HFFc6 (cell line): ENCODE results near the gene PDS5A. TPM values are rescaled to one million over a fixed set of nuclear protein-coding genes. Genes with fewer than 3 reads are reported as not detected.
A peak's percentile ranks its signal among the peaks of the same experiment; 100 is the strongest.
"Not testable (repeated sequence)": the region's sequence is repeated elsewhere in the genome, so short reads cannot be mapped to it uniquely, and the experiment has no call there.

Experiments
- DNase-seq: peaks from one replicate; pipeline ENCODE4 v3.0.0-alpha.2; 2018
- H3K27ac Mint-ChIP-seq: 2 replicates; pipeline ENCODE4 v1.8.0; 2020; ENCODE audit warnings: mild to moderate bottlenecking, mixed read lengths
- H3K27me3 Mint-ChIP-seq: 2 replicates; pipeline ENCODE4 v1.8.0; 2021; ENCODE audit warnings: mild to moderate bottlenecking, moderate library complexity, mixed read lengths; ENCODE audit not compliant: insufficient read depth
- H3K36me3 Mint-ChIP-seq: 2 replicates; pipeline ENCODE4 v1.8.0; 2021; ENCODE audit warnings: low read depth, mixed read lengths
- H3K4me1 Mint-ChIP-seq: 2 replicates; pipeline ENCODE4 v1.8.0; 2020; ENCODE audit warnings: low read depth, mixed read lengths
- H3K4me3 Mint-ChIP-seq: 2 replicates; pipeline ENCODE4 v1.8.0; 2020; ENCODE audit warnings: mild to moderate bottlenecking, moderate library complexity, mixed read lengths
- H3K9me3 Mint-ChIP-seq: 2 replicates; pipeline ENCODE4 v1.8.0; 2020; ENCODE audit warnings: mild to moderate bottlenecking, mixed read lengths
- CTCF ChIP-seq: fragments of 200-600 bp; sonication (generic); IDR thresholded peaks from 2 replicates; pipeline ENCODE4 v1.5.0; 2021; ENCODE audit warnings: antibody characterized with exemption, mild to moderate bottlenecking
- total RNA-seq, 6 experiments: library from RNA; stranded (reverse); fragmentation: NEBNext Ultra II Directional; extraction: Animal tissue kit (Norgen Biotek cat#: 25700); gene quantifications; 2 replicates in 1 of 6; 3 replicates in 5 of 6; pipeline ENCODE4 v1.2.3, GENCODE V29; 2021

Gene PDS5A
- total RNA-seq, 6 experiments from 2014 or later, result 41.0 to 49.8 (median 46.8) TPM

- no peak for DNase-seq
- Mint-ChIP-seq H3K36me3 (peaks cover 8% of the 10 kb centered on the region), H3K27ac (no peak overlapping the region), H3K4me1 (no peaks in the 10 kb centered on the region; the same call in 1 of the 2 replicates), H3K4me3 (no peak overlapping the region), H3K27me3 (peaks cover 7% of the 10 kb centered on the region; the same call in 1 of the 2 replicates), H3K9me3 (peaks cover 17% of the 10 kb centered on the region)
- TF ChIP-seq CTCF, result no peak
Measured at GRCh38 chr4:39814403-39815185, 163.1 kb downstream of the PDS5A start.

GRCh38 chr4:39813761-39814160 lies 163.9 kb downstream of the PDS5A start:
- H3K36me3 Mint-ChIP-seq, H3K4me1 Mint-ChIP-seq, H3K27me3 Mint-ChIP-seq, H3K27ac Mint-ChIP-seq, H3K4me3 Mint-ChIP-seq, DNase-seq: not testable (repeated sequence)
- H3K9me3 Mint-ChIP-seq, result peaks cover 17% of the 10 kb centered on the region

- H3K27ac Mint-ChIP-seq, DNase-seq, H3K36me3 Mint-ChIP-seq, H3K27me3 Mint-ChIP-seq, H3K4me3 Mint-ChIP-seq, H3K4me1 Mint-ChIP-seq: not testable (repeated sequence)
- H3K9me3 Mint-ChIP-seq, result peaks cover 17% of the 10 kb centered on the region
Measured at GRCh38 chr4:39813033-39813432, 164.7 kb downstream of the PDS5A start.

- Mint-ChIP-seq H3K4me3 (no peak overlapping the region; the same call in 1 of the 2 replicates), H3K36me3 (peaks cover 8% of the 10 kb centered on the region), H3K9me3 (peaks cover 17% of the 10 kb centered on the region), H3K4me1 (no peaks in the 10 kb centered on the region; the same call in 1 of the 2 replicates), H3K27ac (peak overlapping the region; percentile 46), H3K27me3 (peaks cover 7% of the 10 kb centered on the region; the same call in 1 of the 2 replicates)
- DNase-seq, result no peak
- no peak for TF ChIP-seq CTCF
Measured at GRCh38 chr4:39812500-39812899, 165.2 kb downstream of the PDS5A start.

GRCh38 chr4:39808231-39808749 lies 169.4 kb downstream of the PDS5A start:
- TF ChIP-seq CTCF, result no peak
- Mint-ChIP-seq H3K27ac (no peak overlapping the region), H3K4me1 (no peaks in the 10 kb centered on the region; the same call in 1 of the 2 replicates), H3K36me3 (peaks cover 8% of the 10 kb centered on the region), H3K9me3 (peaks cover 11% of the 10 kb centered on the region), H3K4me3 (no peak overlapping the region), H3K27me3 (peaks cover 7% of the 10 kb centered on the region; the same call in 1 of the 2 replicates)
- DNase-seq, result no peak

- Mint-ChIP-seq H3K36me3 (no peaks in the 10 kb centered on the region), H3K4me3 (no peak overlapping the region), H3K27me3 (peaks cover 2% of the 10 kb centered on the region), H3K4me1 (no peaks in the 10 kb centered on the region), H3K27ac (no peak overlapping the region), H3K9me3 (no peaks in the 10 kb centered on the region)
- no peak for DNase-seq
- no peak for TF ChIP-seq CTCF
Measured at GRCh38 chr4:39802005-39802404, 175.7 kb downstream of the PDS5A start.

- H3K9me3 Mint-ChIP-seq, H3K27me3 Mint-ChIP-seq, DNase-seq, H3K27ac Mint-ChIP-seq, H3K36me3 Mint-ChIP-seq, H3K4me1 Mint-ChIP-seq, H3K4me3 Mint-ChIP-seq: not testable (repeated sequence)
Measured at GRCh38 chr4:39792976-39793375, 184.7 kb downstream of the PDS5A start.
